H1 (cell line): ENCODE data around the gene NEUROG1. TPM values are rescaled to one million over a fixed set of nuclear protein-coding genes. Genes with fewer than 3 reads are reported as not detected.

Experiments
- CTCF ChIA-PET: fragments of 300-600 bp; sonication (Branson Sonifier 250); formaldehyde crosslinking; loops from one replicate; lab custom pipeline; 2021; ENCODE audit not compliant: partially characterized antibody; lab: Charles Lee
- POLR2A ChIA-PET: fragments of 300-600 bp; sonication (Branson Sonifier 250); formaldehyde crosslinking; loops from one replicate; lab custom pipeline; 2021; ENCODE audit warnings: inconsistent platforms; ENCODE audit not compliant: partially characterized antibody; lab: Charles Lee
- DNase-seq, 2 experiments: peaks; one replicate each; pipeline versions ENCODE4 v3.0.0 to v3.0.0-alpha.2; 2010 to 2022; ENCODE audit warnings: low spot score in 2 of 2, low read depth in 1 of 2, mixed read lengths in 1 of 2
- FAIRE-seq: peaks from 2 replicates; lab custom pipeline; 2011; peaks lifted over from hg19 to GRCh38; lab: Jason Lieb, UNC
- H2AFZ ChIP-seq: 2 replicates; pipeline ENCODE4 v1.8.1; 2012; ENCODE audit warnings: low read length, inconsistent platforms
- H2AK5ac ChIP-seq: 2 replicates; pipeline ENCODE4 v1.6.1; 2013; ENCODE audit warnings: low read depth, low read length
- H2BK120ac ChIP-seq: replicated peaks from 2 replicates; pipeline ENCODE3; 2013; ENCODE audit warnings: low read depth, low read length, inconsistent platforms
- H2BK12ac ChIP-seq: 2 replicates; pipeline ENCODE4 v1.6.1; 2013; ENCODE audit warnings: low read depth, low read length
- H2BK15ac ChIP-seq: 2 replicates; pipeline ENCODE4 v1.6.1; 2013; ENCODE audit warnings: low read length
- H2BK20ac ChIP-seq: 2 replicates; pipeline ENCODE4 v1.6.1; 2013; ENCODE audit warnings: low read length
- H2BK5ac ChIP-seq: 2 replicates; pipeline ENCODE4 v1.6.1; 2013; ENCODE audit warnings: low read depth, low read length
- H3K14ac ChIP-seq: 2 replicates; pipeline ENCODE4 v1.6.1; 2013; ENCODE audit warnings: inconsistent platforms; ENCODE audit not compliant: insufficient read length
- H3K18ac ChIP-seq: 2 replicates; pipeline ENCODE4 v1.6.1; 2013; ENCODE audit warnings: low read length; ENCODE audit errors: extremely low read depth
- H3K23ac ChIP-seq: 2 replicates; pipeline ENCODE4 v1.6.1; 2013; ENCODE audit warnings: inconsistent platforms; ENCODE audit not compliant: insufficient read length
- H3K23me2 ChIP-seq: 2 replicates; pipeline ENCODE4 v1.6.1; 2013; ENCODE audit warnings: low read depth, low read length
- H3K27ac ChIP-seq: 2 replicates; pipeline ENCODE4 v1.6.1; 2011; ENCODE audit warnings: low read depth, low read length, inconsistent platforms
- H3K27me3 ChIP-seq, 4 experiments: replicated peaks in 1 of 4; 1 replicate in 1 of 4; 2 replicates in 3 of 4; pipeline versions ENCODE4 v1.6.1 to v1.8.1; 2011 to 2013; ENCODE audit warnings: low read length in 3 of 4, mild to moderate bottlenecking in 3 of 4, inconsistent platforms in 2 of 4, mixed read lengths in 2 of 4, moderate library complexity in 1 of 4; ENCODE audit not compliant: control insufficient read depth in 3 of 4, insufficient read depth in 3 of 4; ENCODE audit errors: extremely low read depth in 1 of 4
- H3K36me3 ChIP-seq, 4 experiments: 2 replicates each; pipeline versions ENCODE4 v1.6.1 to v1.8.1; 2011 to 2013; ENCODE audit warnings: mild to moderate bottlenecking in 4 of 4, low read length in 3 of 4, moderate library complexity in 2 of 4, control low read depth in 1 of 4, inconsistent platforms in 1 of 4; ENCODE audit not compliant: insufficient read depth in 4 of 4, control insufficient read depth in 2 of 4
- H3K4ac ChIP-seq: replicated peaks from 2 replicates; pipeline ENCODE3; 2013; ENCODE audit warnings: low read length, low read depth, mixed read lengths, inconsistent platforms; ENCODE audit not compliant: insufficient read length
- H3K4me1 ChIP-seq, 4 experiments: replicated peaks in 1 of 4; 1 replicate in 1 of 4; 2 replicates in 3 of 4; pipeline versions ENCODE4 v1.6.1 to v1.8.1; 2011 to 2013; ENCODE audit warnings: low read length in 3 of 4, inconsistent platforms in 2 of 4, mixed read lengths in 1 of 4; ENCODE audit not compliant: insufficient read depth in 4 of 4, control insufficient read depth in 3 of 4
- H3K4me2 ChIP-seq, 2 experiments: 2 replicates each; pipeline versions ENCODE4 v1.6.1 to v1.8.1; 2011 to 2013; ENCODE audit warnings: low read depth in 2 of 2, low read length in 2 of 2, control low read depth in 1 of 2, inconsistent platforms in 1 of 2, mild to moderate bottlenecking in 1 of 2; ENCODE audit not compliant: insufficient read depth in 1 of 2
- H3K4me3 ChIP-seq, 4 experiments: fragments of 200-600, 300-600 bp in 1 of 4; sonication (generic), shearing (Covaris generic), sonication (Bioruptor Twin) in 1 of 4; 2 replicates each; pipeline versions ENCODE4 v1.5.1 to v1.8.1; 2011 to 2016; ENCODE audit warnings: low read length in 4 of 4, low read depth in 3 of 4, control low read depth in 2 of 4, inconsistent platforms in 2 of 4, mild to moderate bottlenecking in 2 of 4, mixed read lengths in 1 of 4, moderate library complexity in 1 of 4; ENCODE audit not compliant: insufficient read depth in 2 of 4; ENCODE audit errors: extremely low read depth in 1 of 4
- H3K56ac ChIP-seq: replicated peaks from 2 replicates; pipeline ENCODE3; 2013; ENCODE audit warnings: low read depth, mild to moderate bottlenecking, mixed read lengths, low read length, inconsistent platforms; ENCODE audit not compliant: insufficient read length
- H3K79me1 ChIP-seq: 2 replicates; pipeline ENCODE4 v1.6.1; 2013; ENCODE audit warnings: low read depth, low read length, control low read depth
- H3K79me2 ChIP-seq, 2 experiments: 2 replicates each; pipeline versions ENCODE4 v1.6.1 to v1.8.1; 2012 to 2013; ENCODE audit warnings: low read length in 2 of 2, mild to moderate bottlenecking in 2 of 2, inconsistent platforms in 1 of 2; ENCODE audit not compliant: insufficient read depth in 2 of 2, control insufficient read depth in 1 of 2
- H3K9ac ChIP-seq, 4 experiments: replicated peaks in 1 of 4; 1 replicate in 1 of 4; 2 replicates in 3 of 4; pipeline versions ENCODE4 v1.6.1 to v1.8.1; 2011 to 2013; ENCODE audit warnings: low read depth in 3 of 4, low read length in 3 of 4, control low read depth in 2 of 4, mild to moderate bottlenecking in 2 of 4, moderate library complexity in 2 of 4, inconsistent platforms in 1 of 4; ENCODE audit errors: extremely low read depth in 1 of 4
- H3K9me3 ChIP-seq, 2 experiments: 2 replicates each; pipeline versions ENCODE4 v1.6.1 to v1.8.1; 2012 to 2013; ENCODE audit warnings: mild to moderate bottlenecking in 2 of 2, moderate library complexity in 2 of 2, control low read depth in 1 of 2, inconsistent platforms in 1 of 2, low read depth in 1 of 2, low read length in 1 of 2, mixed read lengths in 1 of 2; ENCODE audit not compliant: insufficient read depth in 2 of 2
- H4K20me1 ChIP-seq, 2 experiments: replicated peaks in 1 of 2; 2 replicates each; pipeline versions ENCODE3 to v1.8.1; 2011 to 2013; ENCODE audit warnings: inconsistent platforms in 2 of 2, low read length in 2 of 2, mild to moderate bottlenecking in 1 of 2; ENCODE audit not compliant: insufficient read depth in 2 of 2, control insufficient read depth in 1 of 2
- H4K5ac ChIP-seq: 2 replicates; pipeline ENCODE4 v1.6.1; 2013; ENCODE audit warnings: low read length, low read depth, mixed read lengths, inconsistent platforms; ENCODE audit not compliant: insufficient read length
- H4K8ac ChIP-seq: 2 replicates; pipeline ENCODE4 v1.8.0; 2013; ENCODE audit warnings: mild to moderate bottlenecking, moderate library complexity, low read length, inconsistent platforms; ENCODE audit not compliant: insufficient read depth; ENCODE audit errors: extremely low read depth
- H4K91ac ChIP-seq: replicated peaks from 2 replicates; pipeline ENCODE3; 2013; ENCODE audit warnings: low read length, mixed read lengths, inconsistent platforms; ENCODE audit not compliant: insufficient read length
- BACH1 ChIP-seq: IDR thresholded peaks from 2 replicates; pipeline ENCODE4 v1.6.1; 2012; ENCODE audit warnings: low read length, improper control_type of control experiment
- BCL11A ChIP-seq, 2 experiments: IDR thresholded peaks; one replicate each; pipeline ENCODE4 v1.6.1; 2011; ENCODE audit warnings: low read depth in 2 of 2, low read length in 2 of 2, mild to moderate bottlenecking in 2 of 2
- CBX8 ChIP-seq: fragments of 300-800, 300-1000 bp; sonication (generic); IDR thresholded peaks from 2 replicates; pipeline ENCODE4 v1.7.1; 2016; ENCODE audit warnings: low read depth, low read length, borderline replicate concordance
- EGR1 ChIP-seq: IDR thresholded peaks from 2 replicates; pipeline ENCODE4 v1.6.1; 2011; ENCODE audit warnings: low read depth, low read length, borderline replicate concordance
- HDAC6 ChIP-seq: IDR thresholded peaks from one replicate; pipeline ENCODE4 v1.7.1; 2012; ENCODE audit warnings: low read depth, mild to moderate bottlenecking, inconsistent platforms, low read length, moderate library complexity
- KDM1A ChIP-seq: fragments of 200-600, 300-600 bp; sonication (generic); IDR thresholded peaks from 2 replicates; pipeline ENCODE4 v1.7.1; 2016; ENCODE audit warnings: mild to moderate bottlenecking, low read length, borderline replicate concordance
- MAX ChIP-seq: IDR thresholded peaks from 2 replicates; pipeline ENCODE4 v1.6.1; 2012; ENCODE audit warnings: inconsistent platforms
- RBBP5 ChIP-seq: IDR thresholded peaks from 2 replicates; pipeline ENCODE4 v1.7.1; 2012; ENCODE audit warnings: low read depth, mild to moderate bottlenecking, inconsistent platforms, low read length, moderate library complexity, borderline replicate concordance
- SAP30 ChIP-seq: fragments of 300-600 bp; sonication (generic); IDR thresholded peaks from 2 replicates; pipeline ENCODE4 v1.7.1; 2012; ENCODE audit warnings: low read length, moderate library complexity, mild to moderate bottlenecking, inconsistent platforms; ENCODE audit not compliant: insufficient read depth, insufficient replicate concordance
- SP1 ChIP-seq: IDR thresholded peaks from 2 replicates; pipeline ENCODE4 v1.6.1; 2011; ENCODE audit warnings: low read depth, low read length
- SUZ12 ChIP-seq: fragments of 200-600 bp; sonication (generic); IDR thresholded peaks from 2 replicates; pipeline ENCODE4 v1.6.1; 2012; ENCODE audit warnings: mild to moderate bottlenecking, inconsistent platforms, low read length, moderate library complexity, mixed read lengths
- TEAD4 ChIP-seq: IDR thresholded peaks from 2 replicates; pipeline ENCODE4 v1.6.1; 2012; ENCODE audit warnings: low read depth, low read length, inconsistent platforms, mixed read lengths
- WGBS, 2 experiments: shearing (Covaris generic) in 1 of 2; methylation state at CpG; one replicate each; pipeline versions ENCODE4 v1.1.6 to v1.1.7; 2013 to 2015; ENCODE audit warnings: low lambda C conversion rate in 2 of 2, mixed read lengths in 2 of 2, inconsistent platforms in 1 of 2, low coverage in 1 of 2, missing lambda C conversion rate in 1 of 2; ENCODE audit not compliant: insufficient replicate concordance in 2 of 2, insufficient coverage in 1 of 2, insufficient read length in 1 of 2; ENCODE audit errors: extremely low coverage in 1 of 2, missing lambda C conversion rate in 1 of 2; 5-methylcytosine and 5-hydroxymethylcytosine counted together
- polyA plus RNA-seq, 7 experiments: library from polyadenylated mRNA; depleted of rRNA in 3 of 7; stranded (reverse) in 5 of 7; unstranded in 2 of 7; fragments of >200 nt in 5 of 7; fragments of 200-250 nt in 2 of 7; gene quantifications; 1 replicate in 5 of 7; 2 replicates in 1 of 7; 4 replicates in 1 of 7; pipeline versions ENCODE4 v1.2.1 to v1.2.3, GENCODE V29; 2011 to 2013; ENCODE audit warnings: missing spikeins in 2 of 7, mixed read lengths in 2 of 7
- total RNA-seq: library from RNA; stranded (reverse); fragmentation: NEBNext Ultra II Directional; extraction: Animal tissue kit (Norgen Biotek cat#: 25700); gene quantifications from 2 replicates; pipeline ENCODE4 v1.2.1, GENCODE V29; 2021

NEUROG1 gene
- total and polyA plus RNA-seq, 2 of the 8 experiments (the other 6 are each of a cell fraction or from before 2014, with no cell fraction given), result not detected

GRCh38 chr5:135569755-135570452, 34.1 kb upstream of the NEUROG1 start:
- Histone ChIP-seq H3K23ac (no peak overlapping the region), H3K4ac (no peak overlapping the region), H3K4me3 (no peak overlapping the region), H3K9me3 (no peaks in the 10 kb centered on the region), H3K27ac (no peak overlapping the region; the same call in 1 of the 2 replicates), H3K56ac (no peak overlapping the region), H3K4me2 (no peak overlapping the region; a peak in 1 of 4 replicates), H2BK12ac (peak overlapping the region; percentile 63; the same call in 1 of the 2 replicates), H3K9ac (no peak overlapping the region), H2BK15ac (no peak overlapping the region), H3K14ac (no peak overlapping the region), H2BK120ac (no peak overlapping the region), H3K18ac (no peak overlapping the region), H3K79me2 (no peaks in the 10 kb centered on the region), H3K4me1 (peaks cover 0 to 12% (median 5%) of the 10 kb centered on the region in 4 experiments; a peak in 5 of 7 replicates), H2BK20ac (0 out of 2 replicates have a peak overlapping the region, but pooled peaks have one; percentile 28), H2BK5ac (no peak overlapping the region), H2AK5ac (peak overlapping the region; percentile 83; the same call in 1 of the 2 replicates), H4K91ac (no peak overlapping the region), H3K27me3 (peaks cover 0 to 1% (median 0%) of the 10 kb centered on the region in 4 experiments; a peak in 2 of 7 replicates), H3K36me3 (no peaks in the 10 kb centered on the region), H2AFZ (no peak overlapping the region), H3K79me1 (no peaks in the 10 kb centered on the region), H3K23me2 (no peaks in the 10 kb centered on the region), H4K20me1 (no peaks in the 10 kb centered on the region), H4K8ac (no peak overlapping the region), H4K5ac (no peak overlapping the region)
- ChIA-PET POLR2A (no interaction called here), CTCF (interaction anchor here (0.5 to 20.6 kb wide), 23 partner anchors 6 to 1200 kb away, joined by 3 to 547 read pairs (median 5); partner anchors contain the start of genes CXCL14 and SLC25A48)
- DNase-seq (peak in 1 of 2 experiments; percentile 66), FAIRE-seq (peak; percentile 95)
- WGBS, 2 experiments, result 58% methylated on average over 10 of the region's 10 CpGs; no CpG with 5 or more reads in 1 of the 2 experiments
- TF ChIP-seq MAX, result peak; percentile 28; the same call in 1 of the 2 replicates
- no peak for TF ChIP-seq RBBP5
- no peak for TF ChIP-seq BCL11A (IDR thresholded peaks at IDR 0.05; ENCODE audit: low read depth in 2 of 2, low read length in 2 of 2)
- TF ChIP-seq CBX8, result no peak
- TF ChIP-seq BACH1, result peak; percentile 75
- TF ChIP-seq HDAC6, result no peak
- no peak; the same call in 1 of the 2 replicates for TF ChIP-seq KDM1A
- TF ChIP-seq EGR1, result no peak
- TF ChIP-seq SP1, result no peak
- no peak for TF ChIP-seq SUZ12
- TF ChIP-seq TEAD4, result peak; percentile 13; the same call in 1 of the 2 replicates
- TF ChIP-seq SAP30, result no peak
